Nephron (organoid): Measurements from ENCODE around the gene CASP5.

Source experiments
- H3K27ac Mint-ChIP-seq, 3 experiments: 2 replicates each; pipeline ENCODE4 v1.8.0; 2020; ENCODE audit warnings: mixed read lengths in 3 of 3, mild to moderate bottlenecking in 2 of 3, moderate library complexity in 1 of 3
- H3K27me3 Mint-ChIP-seq: 2 replicates; pipeline ENCODE4 v1.8.0; 2021; ENCODE audit warnings: low read depth, mild to moderate bottlenecking, moderate library complexity, mixed read lengths
- H3K36me3 Mint-ChIP-seq: 2 replicates; pipeline ENCODE4 v1.8.0; 2020; ENCODE audit warnings: low read depth, mixed read lengths
- H3K4me1 Mint-ChIP-seq: 2 replicates; pipeline ENCODE4 v1.8.0; 2020; ENCODE audit warnings: mixed read lengths
- H3K4me3 Mint-ChIP-seq, 3 experiments: 2 replicates each; pipeline ENCODE4 v1.8.0; 2020; ENCODE audit warnings: mild to moderate bottlenecking in 3 of 3, mixed read lengths in 3 of 3, moderate library complexity in 2 of 3
- H3K9me3 Mint-ChIP-seq: 2 replicates; pipeline ENCODE4 v1.8.0; 2020; ENCODE audit warnings: mixed read lengths
- TF ChIP-seq, protein P1 (sequence below), 3 experiments: fragments of 200-600 bp; sonication (generic); IDR thresholded peaks; one replicate each; pipeline ENCODE4 v1.5.0; 2021; ENCODE audit warnings: antibody characterized with exemption in 3 of 3; ENCODE audit not compliant: unreplicated experiment in 3 of 3

CASP5 gene

DNA sequence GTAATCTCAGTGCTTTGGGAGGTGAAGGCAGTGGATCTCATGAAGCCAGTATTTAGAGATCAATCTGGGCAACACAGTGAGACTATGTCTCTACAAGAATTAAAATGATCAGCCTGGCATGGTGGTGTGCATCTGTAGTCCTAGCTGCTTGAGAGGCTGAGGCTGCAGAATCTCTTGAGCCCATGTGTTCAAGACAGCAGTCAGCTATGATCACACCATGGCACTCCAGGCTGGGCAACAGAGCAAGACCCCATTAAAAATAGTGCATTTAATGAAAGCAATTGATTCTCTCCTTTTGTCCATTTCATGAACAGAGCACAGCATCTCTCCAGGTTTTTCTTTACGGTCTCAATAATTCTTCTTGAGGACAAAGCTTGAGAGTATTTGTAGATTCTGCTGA, 33.5 kb upstream of the CASP5 start:
- Mint-ChIP-seq H3K9me3 (no peaks in the 10 kb centered on the region), H3K36me3 (no peaks in the 10 kb centered on the region), H3K27me3 (no peaks in the 10 kb centered on the region), H3K4me1 (no peaks in the 10 kb centered on the region), H3K27ac (no peak overlapping the region), H3K4me3 (no peak overlapping the region)
- TF ChIP-seq, protein P1, sequence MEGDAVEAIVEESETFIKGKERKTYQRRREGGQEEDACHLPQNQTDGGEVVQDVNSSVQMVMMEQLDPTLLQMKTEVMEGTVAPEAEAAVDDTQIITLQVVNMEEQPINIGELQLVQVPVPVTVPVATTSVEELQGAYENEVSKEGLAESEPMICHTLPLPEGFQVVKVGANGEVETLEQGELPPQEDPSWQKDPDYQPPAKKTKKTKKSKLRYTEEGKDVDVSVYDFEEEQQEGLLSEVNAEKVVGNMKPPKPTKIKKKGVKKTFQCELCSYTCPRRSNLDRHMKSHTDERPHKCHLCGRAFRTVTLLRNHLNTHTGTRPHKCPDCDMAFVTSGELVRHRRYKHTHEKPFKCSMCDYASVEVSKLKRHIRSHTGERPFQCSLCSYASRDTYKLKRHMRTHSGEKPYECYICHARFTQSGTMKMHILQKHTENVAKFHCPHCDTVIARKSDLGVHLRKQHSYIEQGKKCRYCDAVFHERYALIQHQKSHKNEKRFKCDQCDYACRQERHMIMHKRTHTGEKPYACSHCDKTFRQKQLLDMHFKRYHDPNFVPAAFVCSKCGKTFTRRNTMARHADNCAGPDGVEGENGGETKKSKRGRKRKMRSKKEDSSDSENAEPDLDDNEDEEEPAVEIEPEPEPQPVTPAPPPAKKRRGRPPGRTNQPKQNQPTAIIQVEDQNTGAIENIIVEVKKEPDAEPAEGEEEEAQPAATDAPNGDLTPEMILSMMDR (IDR thresholded peaks at IDR 0.05; ENCODE audit: unreplicated experiment in 3 of 3), result no peak

DNA sequence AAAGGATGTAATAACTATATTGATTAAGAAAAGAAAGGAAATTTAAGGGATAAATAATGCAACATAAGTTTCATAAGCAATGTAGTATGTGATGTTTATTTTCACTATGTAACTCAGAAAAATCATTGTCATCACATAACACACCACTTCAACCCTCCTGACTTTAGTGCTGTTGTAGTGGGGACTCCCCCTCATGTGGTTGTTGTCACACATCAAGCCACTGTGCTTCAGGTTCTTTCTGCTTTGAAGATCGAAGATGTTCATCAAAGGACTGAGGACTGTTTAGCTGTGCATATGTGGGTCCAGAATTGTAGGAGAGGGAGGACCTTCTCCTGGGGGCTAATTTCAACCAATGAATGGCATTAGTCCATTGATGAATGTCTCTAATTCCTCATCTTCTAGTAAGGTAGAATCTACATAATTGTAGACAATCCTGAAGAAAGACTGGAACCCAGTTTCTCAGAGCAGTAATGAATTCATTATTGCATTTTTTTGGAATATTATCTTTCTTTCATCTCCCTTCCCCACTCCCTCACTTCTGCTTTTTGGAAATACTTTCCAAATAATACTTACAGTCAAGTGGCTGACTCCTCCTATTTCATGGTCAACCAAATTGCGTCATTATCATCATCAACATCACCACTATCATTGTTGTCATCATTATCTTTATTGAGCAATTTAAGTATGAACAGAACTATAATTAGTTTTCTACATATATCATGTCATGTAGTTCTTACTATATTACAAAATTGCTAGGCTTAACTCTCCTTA, 31.9 kb upstream of the CASP5 start:
- Mint-ChIP-seq H3K27ac (no peak overlapping the region), H3K36me3 (no peaks in the 10 kb centered on the region), H3K27me3 (no peaks in the 10 kb centered on the region), H3K9me3 (no peaks in the 10 kb centered on the region), H3K4me3 (no peak overlapping the region), H3K4me1 (no peaks in the 10 kb centered on the region)
- TF ChIP-seq, protein P1 (IDR thresholded peaks at IDR 0.05; ENCODE audit: unreplicated experiment in 3 of 3), result no peak

DNA sequence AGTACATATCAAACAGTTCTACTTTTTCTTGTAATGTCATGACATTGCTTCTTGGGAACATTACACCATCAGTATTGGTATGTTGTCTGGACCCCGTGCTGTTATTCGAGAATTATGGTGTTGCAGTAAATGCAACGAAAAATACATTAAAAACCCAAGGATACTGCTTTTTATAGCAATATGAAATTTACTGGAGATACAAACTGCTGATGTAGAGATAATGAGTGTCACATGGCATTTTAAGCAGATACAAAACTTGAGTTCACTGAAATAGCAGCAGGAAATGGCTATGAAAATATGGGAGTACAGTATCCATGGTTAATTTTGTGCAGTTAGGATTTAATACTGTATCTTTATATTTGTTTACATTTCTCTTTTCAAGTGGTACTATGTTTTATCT, 29.5 kb upstream of the CASP5 start:
- Mint-ChIP-seq H3K4me1 (no peaks in the 10 kb centered on the region), H3K4me3 (no peak overlapping the region), H3K27ac (no peak overlapping the region), H3K9me3 (no peaks in the 10 kb centered on the region), H3K36me3 (no peaks in the 10 kb centered on the region), H3K27me3 (no peaks in the 10 kb centered on the region)
- TF ChIP-seq, protein P1 (IDR thresholded peaks at IDR 0.05; ENCODE audit: unreplicated experiment in 3 of 3), result no peak

DNA sequence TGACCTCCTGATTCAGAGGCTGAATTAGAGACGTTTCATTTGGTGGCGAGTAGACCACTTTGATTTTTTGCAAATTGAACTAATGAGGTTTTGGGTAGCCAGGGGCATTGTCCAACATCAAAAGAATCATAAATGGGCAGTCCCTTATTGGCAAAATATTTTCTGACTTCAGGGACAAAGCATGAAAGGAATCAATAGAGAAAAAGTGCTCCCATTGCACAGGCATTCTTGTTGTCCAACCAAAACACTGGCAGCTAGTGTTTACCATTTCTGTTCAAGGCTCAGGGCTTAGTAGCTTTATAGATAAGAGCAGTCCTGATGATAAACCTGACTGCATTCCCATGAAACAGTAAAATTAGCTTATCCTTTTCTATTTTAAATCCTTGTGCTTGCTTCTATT, 28.6 kb upstream of the CASP5 start:
- Mint-ChIP-seq H3K27ac (no peak overlapping the region), H3K27me3 (peaks cover 3% of the 10 kb centered on the region), H3K4me1 (no peaks in the 10 kb centered on the region), H3K36me3 (no peaks in the 10 kb centered on the region), H3K9me3 (no peaks in the 10 kb centered on the region), H3K4me3 (no peak overlapping the region)
- TF ChIP-seq, protein P1 (IDR thresholded peaks at IDR 0.05; ENCODE audit: unreplicated experiment in 3 of 3), result no peak

DNA sequence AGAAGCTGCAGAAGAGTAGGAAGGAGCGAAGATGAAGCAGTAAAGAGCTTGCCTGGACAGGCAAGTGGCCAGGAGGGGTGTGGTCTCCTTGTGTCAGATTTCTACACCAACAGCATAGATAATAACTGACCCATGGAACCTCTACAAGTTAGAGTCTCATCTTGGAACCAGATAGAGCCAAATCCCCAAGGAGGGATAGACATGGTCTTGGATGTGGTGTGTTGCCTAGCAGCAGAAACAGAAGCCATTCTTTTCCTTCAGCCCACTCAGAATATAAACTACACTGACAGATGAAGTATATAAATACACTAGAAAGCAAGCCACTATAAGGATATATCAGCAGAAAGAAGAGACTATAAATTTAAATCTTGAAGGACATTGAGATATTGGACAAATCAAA, 26.5 kb upstream of the CASP5 start:
- H3K36me3 Mint-ChIP-seq, result no peaks in the 10 kb centered on the region
- H3K4me1 Mint-ChIP-seq, result peaks cover 4% of the 10 kb centered on the region
- TF ChIP-seq, protein P1 (IDR thresholded peaks at IDR 0.05; ENCODE audit: unreplicated experiment in 3 of 3), result no peak
- H3K9me3 Mint-ChIP-seq, result no peaks in the 10 kb centered on the region
- no peak overlapping the region for H3K4me3 Mint-ChIP-seq
- H3K27me3 Mint-ChIP-seq, result peaks cover 3% of the 10 kb centered on the region
- H3K27ac Mint-ChIP-seq, result no peak overlapping the region
